Activated gamma-delta T cell (primary cell): Measurements from ENCODE around the gene BCAT1.

Experiments used
- DNase-seq: peaks from one replicate; lab custom pipeline; 2025; lab: John Stamatoyannopoulos, UW

BCAT1 gene

DNA sequence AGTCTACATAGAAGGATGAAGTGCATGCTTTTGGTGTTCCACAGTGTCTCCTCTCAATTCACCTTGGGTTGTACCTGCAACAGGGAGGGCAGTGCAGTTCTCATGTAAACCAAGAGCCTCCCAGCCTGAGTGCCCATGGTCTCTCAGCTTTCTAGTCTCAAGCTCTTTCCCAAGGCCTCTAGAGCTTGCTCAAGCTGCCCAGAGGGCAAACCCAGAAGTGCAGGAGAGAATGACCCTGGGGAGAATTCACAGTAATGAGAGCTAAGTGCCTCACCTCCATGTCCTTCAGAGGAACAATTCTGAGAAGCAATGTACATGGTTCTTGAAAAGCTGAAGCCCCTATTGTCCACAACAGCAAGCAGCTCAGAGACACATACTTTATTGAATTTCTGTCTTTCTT, 180.5 kb downstream of the BCAT1 start:
- DNase-seq: no peak

- no peak for DNase-seq
Observed at GRCh38 chr12:24767016-24767415, 181.9 kb downstream of the BCAT1 start.

GRCh38 chr12:24764712-24765111, 184.2 kb downstream of the BCAT1 start:
- no peak for DNase-seq

- DNase-seq: no peak
Observed at GRCh38 chr12:24760606-24761378, 188.1 kb downstream of the BCAT1 start.

GRCh38 chr12:24760162-24760561, 188.7 kb downstream of the BCAT1 start:
- no peak for DNase-seq
